ENCODE data around the gene MKRN2. TPM values are rescaled to one million over a fixed set of nuclear protein-coding genes. Genes with fewer than 3 reads are reported as not detected.
A peak's percentile ranks its signal among the peaks of the same experiment; 100 is the strongest.

The MKRN2 gene
- total RNA-seq, 1 experiment from 2014 or later: 27.9 TPM

GRCh38 chr3:12584083-12584482 lies 27.2 kb downstream of the MKRN2 start:
- no peak overlapping the region for H3K9ac ChIP-seq (ENCODE audit: low read length)
- no peak overlapping the region for H3K27ac ChIP-seq (ENCODE audit: low read depth, low read length)
- peaks cover 3% of the 10 kb centered on the region; the same call in 1 of the 2 replicates for H3K79me2 ChIP-seq (ENCODE audit: insufficient read depth, low read length)
- no peak overlapping the region for H2AFZ ChIP-seq (ENCODE audit: low read depth, low read length, poor library complexity, severe bottlenecking)
- BruUV-seq (replicated peaks): TSS peak; percentile 14
- TF ChIP-seq ATF3 (IDR thresholded peaks at IDR 0.05): no peak
- TF ChIP-seq TCF7L2 (IDR thresholded peaks at IDR 0.05; ENCODE audit: borderline replicate concordance, extremely low read depth, insufficient read depth, insufficient read length): no peak
- no peak for TF ChIP-seq CTCF (IDR thresholded peaks at IDR 0.05 in 2 of 3, conservative IDR thresholded peaks at IDR 0.05 in 1 of 3; ENCODE audit: borderline replicate concordance in 1 of 3, insufficient read depth in 1 of 3, low read depth in 2 of 3, low read length in 2 of 3)
- TF ChIP-seq CEBPB (IDR thresholded peaks at IDR 0.05; ENCODE audit: low read depth): no peak
- no peak for TF ChIP-seq RAD21 (IDR thresholded peaks at IDR 0.05; ENCODE audit: low read depth)
- no peak for TF ChIP-seq SP1 (IDR thresholded peaks at IDR 0.05; ENCODE audit: low read depth)
- no peak for TF ChIP-seq EZH2 (IDR thresholded peaks at IDR 0.05)
- no peak for TF ChIP-seq YY1 (IDR thresholded peaks at IDR 0.05; ENCODE audit: extremely low read depth, insufficient replicate concordance, low read depth, low read length)
- no peak for TF ChIP-seq ELF1 (IDR thresholded peaks at IDR 0.05; ENCODE audit: borderline replicate concordance, low read depth)
- RAD21 ChIA-PET (ENCODE audit: low non-redundant PET in 1 of 2, low total read pairs in 2 of 2, uncharacterized antibody in 2 of 2, unreplicated experiment in 2 of 2): no interaction called here
- H3K4me3 ChIP-seq (replicated peaks in 1 of 2; ENCODE audit: low read depth in 1 of 2, low read length in 2 of 2): no peak overlapping the region
- H4K20me1 ChIP-seq (ENCODE audit: insufficient read depth): no peaks in the 10 kb centered on the region; the same call in 1 of the 2 replicates
- CTCF ChIA-PET: no interaction called here
- H3K36me3 ChIP-seq (ENCODE audit: control insufficient read depth in 1 of 2, insufficient read depth in 2 of 2, low read length in 2 of 2): peaks cover 49 to 73% of the 10 kb centered on the region in 2 experiments
- H3K9me3 ChIP-seq (ENCODE audit: control insufficient read depth in 1 of 2, insufficient read depth in 1 of 2, low read depth in 1 of 2, low read length in 2 of 2): no peaks in the 10 kb centered on the region
- no peak for DNase-seq (ENCODE audit: low read depth, low spot score)
- no peaks in the 10 kb centered on the region for H3K4me1 ChIP-seq (ENCODE audit: control insufficient read depth in 1 of 2, insufficient read depth in 2 of 2, low read length in 2 of 2)
- intact Hi-C loops (cut with micrococcal nuclease): no loop called here
- no peaks in the 10 kb centered on the region for H3K9me2 ChIP-seq (ENCODE audit: insufficient read depth)
- no peak overlapping the region for H3K4me2 ChIP-seq (ENCODE audit: low read length)
- POLR2A ChIA-PET: no interaction called here
- H3K27me3 ChIP-seq (ENCODE audit: insufficient read depth, low read length): no peaks in the 10 kb centered on the region
- ATAC-seq: no peak

Measured in HCT116 (cell line).